Activated CD8-positive, alpha-beta memory T cell treated with anti-CD3 and anti-CD28 coated beads, Interleukin-2, amount 50 U/mL, for 4 hours (primary cell): Measurements from ENCODE around the gene GJD3.

Experiments
- DNase-seq: peaks from one replicate; pipeline ENCODE4 v3.0.0-alpha.2; 2020

GJD3 gene

GRCh38 chr17:40351359-40352236 is 12.9 kb downstream of the GJD3 start:
- DNase-seq, result no peak

GRCh38 chr17:40350689-40351358 is 13.7 kb downstream of the GJD3 start:
- no peak for DNase-seq

GRCh38 chr17:40349895-40350688 is 14.4 kb downstream of the GJD3 start:
- DNase-seq, result no peak

GRCh38 chr17:40349477-40349894 is 15.1 kb downstream of the GJD3 start:
- DNase-seq, result no peak

GRCh38 chr17:40348562-40349476 is 15.7 kb downstream of the GJD3 start:
- no peak for DNase-seq

- DNase-seq, result no peak
Measured at GRCh38 chr17:40348136-40348504, 16.4 kb downstream of the GJD3 start.

- no peak for DNase-seq
Measured at GRCh38 chr17:40347319-40348135, 17.0 kb downstream of the GJD3 start.

- no peak for DNase-seq
Measured at GRCh38 chr17:40346765-40347158, 17.8 kb downstream of the GJD3 start.

- DNase-seq, result no peak
Measured at GRCh38 chr17:40345994-40346764, 18.4 kb downstream of the GJD3 start.

GRCh38 chr17:40345161-40345993 is 19.2 kb downstream of the GJD3 start:
- no peak for DNase-seq

- DNase-seq, result no peak
Measured at GRCh38 chr17:40344421-40345160, 19.9 kb downstream of the GJD3 start.

- no peak for DNase-seq
Measured at GRCh38 chr17:40343219-40344119, 21.1 kb downstream of the GJD3 start.

GRCh38 chr17:40342504-40343218 is 21.9 kb downstream of the GJD3 start:
- DNase-seq, result no peak

- no peak for DNase-seq
Measured at GRCh38 chr17:40341808-40342503, 22.6 kb downstream of the GJD3 start.

- peak; percentile 86 for DNase-seq
Measured at GRCh38 chr17:40340880-40341807, 23.4 kb downstream of the GJD3 start.
